Body of pancreas (tissue), 4 donors: Measurements from ENCODE around the gene ZNF335.

ENCODE experiments used
- CTCF ChIP-seq, 7 experiments: fragments of 450-650 bp in 4 of 7; fragments of 200-600 bp in 3 of 7; sonication (generic) in 3 of 7; IDR thresholded peaks; one replicate each; pipeline ENCODE4 v1.5.1; 2016 to 2019; ENCODE audit warnings: antibody characterized with exemption in 7 of 7
- POLR2A ChIP-seq, 3 donors: fragments of 450-650 bp; IDR thresholded peaks; one replicate each; pipeline ENCODE4 v1.6.1; 2016; ENCODE audit warnings: antibody characterized with exemption in 3 of 3, mild to moderate bottlenecking in 2 of 3

GRCh38 chr20:45935416-45936046 lies 36.5 kb downstream of the ZNF335 start:
- TF ChIP-seq CTCF (IDR thresholded peaks at IDR 0.05) = no peak
- TF ChIP-seq POLR2A (IDR thresholded peaks at IDR 0.05) = no peak
